Stimulated activated memory B cell treated with anti-CD40 and anti-IgM and Interleukin-4, amounts not matched to agents 10 μg/mL and 1 μg/mL and 100 μg/mL, for 72 hours (primary cell): ENCODE data around the gene TMEM89.

Experiments used
- ATAC-seq: fragments of 150-1000 bp; cut with Tn5 transposase; 2 replicates; pipeline ENCODE4 v1.10.0; 2021
- H3K27ac Mint-ChIP-seq: one replicate; pipeline ENCODE4 v1.8.0; 2022; ENCODE audit warnings: mild to moderate bottlenecking, mixed read lengths
- H3K27me3 Mint-ChIP-seq: one replicate; pipeline ENCODE4 v1.8.0; 2022; ENCODE audit warnings: mixed read lengths
- H3K36me3 Mint-ChIP-seq: one replicate; pipeline ENCODE4 v1.8.0; 2022; ENCODE audit warnings: mixed read lengths
- H3K4me1 Mint-ChIP-seq: one replicate; pipeline ENCODE4 v1.8.0; 2022; ENCODE audit warnings: mixed read lengths
- H3K4me3 Mint-ChIP-seq: one replicate; pipeline ENCODE4 v1.8.0; 2022; ENCODE audit warnings: mild to moderate bottlenecking, moderate library complexity, mixed read lengths
- H3K9me3 Mint-ChIP-seq: one replicate; pipeline ENCODE4 v1.8.0; 2022; ENCODE audit warnings: mixed read lengths

TMEM89 gene

GRCh38 chr3:48621461-48621869, at the start of gene TMEM89:
TSS of gene TMEM89 (minus strand) at chr3:48621769. CDS start at chr3:48621756, 13 bp downstream.
- Mint-ChIP-seq H3K27me3 (no peaks in the 10 kb centered on the region), H3K9me3 (peaks cover 6% of the 10 kb centered on the region), H3K4me3 (no peak within 1 kb of the TSS), H3K4me1 (no peaks in the 10 kb centered on the region), H3K27ac (no peak within 1 kb of the TSS), H3K36me3 (peaks cover 14% of the 10 kb centered on the region)
- peak; percentile 24 for ATAC-seq

- peaks cover 29% of the 10 kb centered on the region for H3K4me1 Mint-ChIP-seq
- no peaks in the 10 kb centered on the region for H3K36me3 Mint-ChIP-seq
- ATAC-seq = no peak
- no peak overlapping the region for H3K27ac Mint-ChIP-seq
- no peaks in the 10 kb centered on the region for H3K9me3 Mint-ChIP-seq
- H3K27me3 Mint-ChIP-seq = peaks cover 21% of the 10 kb centered on the region
- no peak overlapping the region for H3K4me3 Mint-ChIP-seq
These were observed 43.4 kb upstream of the TMEM89 start for GRCh38 chr3:48664929-48665328.

- no peak for ATAC-seq
These were observed 42.7 kb upstream of the TMEM89 start for GRCh38 chr3:48664313-48664644.

GRCh38 chr3:48663489-48664312, 42.1 kb upstream of the TMEM89 start:
- H3K36me3 Mint-ChIP-seq = no peaks in the 10 kb centered on the region
- H3K9me3 Mint-ChIP-seq = no peaks in the 10 kb centered on the region
- H3K4me1 Mint-ChIP-seq = peaks cover 29% of the 10 kb centered on the region
- peak overlapping the region; percentile 89 for H3K4me3 Mint-ChIP-seq
- peaks cover 21% of the 10 kb centered on the region for H3K27me3 Mint-ChIP-seq
- peak; percentile 94 for ATAC-seq
- peak overlapping the region; percentile 83 for H3K27ac Mint-ChIP-seq

More at GRCh38 chr3:48664313-48664644, 42.7 kb upstream of the TMEM89 start:
- Mint-ChIP-seq H3K27me3 (peaks cover 21% of the 10 kb centered on the region), H3K9me3 (no peaks in the 10 kb centered on the region), H3K4me3 (peak overlapping the region; percentile 89), H3K27ac (no peak overlapping the region), H3K4me1 (peaks cover 29% of the 10 kb centered on the region), H3K36me3 (no peaks in the 10 kb centered on the region)

- no peaks in the 10 kb centered on the region for H3K9me3 Mint-ChIP-seq
- H3K4me1 Mint-ChIP-seq = peaks cover 29% of the 10 kb centered on the region
- no peaks in the 10 kb centered on the region for H3K36me3 Mint-ChIP-seq
- peak within 1 kb of the TSS; percentile 83 for H3K27ac Mint-ChIP-seq
- peak within 1 kb of the TSS; percentile 89 for H3K4me3 Mint-ChIP-seq
- peak; percentile 49 for ATAC-seq
- H3K27me3 Mint-ChIP-seq = peaks cover 21% of the 10 kb centered on the region
These were observed 41.4 kb upstream of the TMEM89 start, which contains the start of gene CELSR3 for GRCh38 chr3:48662753-48663488. TSS of gene CELSR3 (minus strand) at chr3:48662886. CDS start at chr3:48662634, 252 bp downstream.

- ATAC-seq = peak; percentile 2
- Mint-ChIP-seq H3K36me3 (no peaks in the 10 kb centered on the region), H3K27ac (no peak overlapping the region), H3K4me1 (peaks cover 31% of the 10 kb centered on the region), H3K4me3 (peak overlapping the region; percentile 60), H3K27me3 (peaks cover 21% of the 10 kb centered on the region), H3K9me3 (no peaks in the 10 kb centered on the region)
These were observed 40.7 kb upstream of the TMEM89 start for GRCh38 chr3:48662145-48662752.

- H3K27me3 Mint-ChIP-seq = peaks cover 21% of the 10 kb centered on the region
- peak overlapping the region; percentile 60 for H3K4me3 Mint-ChIP-seq
- H3K4me1 Mint-ChIP-seq = peaks cover 37% of the 10 kb centered on the region
- no peak overlapping the region for H3K27ac Mint-ChIP-seq
- ATAC-seq = no peak
- no peaks in the 10 kb centered on the region for H3K9me3 Mint-ChIP-seq
- H3K36me3 Mint-ChIP-seq = no peaks in the 10 kb centered on the region
These were observed 40.1 kb upstream of the TMEM89 start for GRCh38 chr3:48661501-48662144.

- Mint-ChIP-seq H3K27me3 (peaks cover 21% of the 10 kb centered on the region), H3K9me3 (no peaks in the 10 kb centered on the region), H3K4me1 (peaks cover 39% of the 10 kb centered on the region), H3K27ac (no peak overlapping the region), H3K4me3 (peak overlapping the region; percentile 41), H3K36me3 (no peaks in the 10 kb centered on the region)
- no peak for ATAC-seq
These were observed 39.3 kb upstream of the TMEM89 start for GRCh38 chr3:48660800-48661400.

GRCh38 chr3:48656841-48657281, 35.3 kb upstream of the TMEM89 start:
- no peaks in the 10 kb centered on the region for H3K27me3 Mint-ChIP-seq
- no peaks in the 10 kb centered on the region for H3K9me3 Mint-ChIP-seq
- no peaks in the 10 kb centered on the region for H3K36me3 Mint-ChIP-seq
- ATAC-seq = no peak
- peaks cover 35% of the 10 kb centered on the region for H3K4me1 Mint-ChIP-seq
- peak overlapping the region; percentile 79 for H3K4me3 Mint-ChIP-seq
- peak overlapping the region; percentile 83 for H3K27ac Mint-ChIP-seq

GRCh38 chr3:48656061-48656840, 34.7 kb upstream of the TMEM89 start:
- peaks cover 29% of the 10 kb centered on the region for H3K4me1 Mint-ChIP-seq
- H3K27ac Mint-ChIP-seq = peak overlapping the region; percentile 83
- no peaks in the 10 kb centered on the region for H3K27me3 Mint-ChIP-seq
- H3K4me3 Mint-ChIP-seq = peak overlapping the region; percentile 79
- ATAC-seq = peak; percentile 86
- no peaks in the 10 kb centered on the region for H3K9me3 Mint-ChIP-seq
- H3K36me3 Mint-ChIP-seq = no peaks in the 10 kb centered on the region

GRCh38 chr3:48655606-48656005, 34.0 kb upstream of the TMEM89 start:
- Mint-ChIP-seq H3K27me3 (no peaks in the 10 kb centered on the region), H3K4me1 (peaks cover 28% of the 10 kb centered on the region), H3K9me3 (no peaks in the 10 kb centered on the region), H3K36me3 (no peaks in the 10 kb centered on the region), H3K27ac (peak overlapping the region; percentile 83), H3K4me3 (peak overlapping the region; percentile 79)
- peak; percentile 52 for ATAC-seq

GRCh38 chr3:48655063-48655462, 33.5 kb upstream of the TMEM89 start:
- H3K4me3 Mint-ChIP-seq = peak overlapping the region; percentile 79
- no peak for ATAC-seq
- peaks cover 28% of the 10 kb centered on the region for H3K4me1 Mint-ChIP-seq
- no peaks in the 10 kb centered on the region for H3K9me3 Mint-ChIP-seq
- H3K27me3 Mint-ChIP-seq = no peaks in the 10 kb centered on the region
- H3K27ac Mint-ChIP-seq = peak overlapping the region; percentile 83
- no peaks in the 10 kb centered on the region for H3K36me3 Mint-ChIP-seq

- Mint-ChIP-seq H3K9me3 (no peaks in the 10 kb centered on the region), H3K4me1 (peaks cover 28% of the 10 kb centered on the region), H3K27ac (no peak overlapping the region), H3K27me3 (no peaks in the 10 kb centered on the region), H3K36me3 (no peaks in the 10 kb centered on the region), H3K4me3 (no peak overlapping the region)
- no peak for ATAC-seq
These were observed 31.6 kb upstream of the TMEM89 start for GRCh38 chr3:48652923-48653715.
